ENCODE measurements around the gene LRP1B.

LRP1B gene

GRCh38 chr2:140528982-140529381, 1601.8 kb downstream of the LRP1B start:
- no peaks in the 10 kb centered on the region for H3K9me3 ChIP-seq (ENCODE audit: control insufficient read depth, low read length)
- H3K4me1 ChIP-seq (ENCODE audit: control insufficient read depth, insufficient read depth, low read length), result peaks cover 18% of the 10 kb centered on the region
- H3K9ac ChIP-seq (ENCODE audit: low read length), result no peak overlapping the region
- peak overlapping the region; percentile 20 for H3K4me3 ChIP-seq (ENCODE audit: low read length)
- no peaks in the 10 kb centered on the region for H3K27me3 ChIP-seq (replicated peaks; ENCODE audit: control insufficient read depth, insufficient read depth, low read length)
- DNase-seq (ENCODE audit: low read depth), result no peak
- no peaks in the 10 kb centered on the region for H3K36me3 ChIP-seq (ENCODE audit: control insufficient read depth, insufficient read depth, low read length, severe bottlenecking)

GRCh38 chr2:140526575-140526974, 1604.2 kb downstream of the LRP1B start:
- peaks cover 20% of the 10 kb centered on the region for H3K4me1 ChIP-seq (ENCODE audit: control insufficient read depth, insufficient read depth, low read length)
- no peaks in the 10 kb centered on the region for H3K9me3 ChIP-seq (ENCODE audit: control insufficient read depth, low read length)
- H3K27me3 ChIP-seq (replicated peaks; ENCODE audit: control insufficient read depth, insufficient read depth, low read length), result no peaks in the 10 kb centered on the region
- no peak for DNase-seq (ENCODE audit: low read depth)
- H3K9ac ChIP-seq (ENCODE audit: low read length), result no peak overlapping the region
- no peaks in the 10 kb centered on the region for H3K36me3 ChIP-seq (ENCODE audit: control insufficient read depth, insufficient read depth, low read length, severe bottlenecking)
- no peak overlapping the region for H3K4me3 ChIP-seq (ENCODE audit: low read length)

- Histone ChIP-seq H3K9me3 (ENCODE audit: control insufficient read depth, low read length) (no peaks in the 10 kb centered on the region), H3K4me1 (ENCODE audit: control insufficient read depth, insufficient read depth, low read length) (no peaks in the 10 kb centered on the region), H3K27me3 (replicated peaks; ENCODE audit: control insufficient read depth, insufficient read depth, low read length) (no peaks in the 10 kb centered on the region), H3K36me3 (ENCODE audit: control insufficient read depth, insufficient read depth, low read length, severe bottlenecking) (no peaks in the 10 kb centered on the region), H3K4me3 (ENCODE audit: low read length) (no peak overlapping the region), H3K9ac (ENCODE audit: low read length) (no peak overlapping the region)
- DNase-seq (ENCODE audit: low read depth), result no peak
Observed at GRCh38 chr2:140512106-140512505, 1618.7 kb downstream of the LRP1B start.

GRCh38 chr2:140509765-140510164, 1621.1 kb downstream of the LRP1B start:
- DNase-seq (ENCODE audit: low read depth), result no peak
- H3K9me3 ChIP-seq (ENCODE audit: control insufficient read depth, low read length), result no peaks in the 10 kb centered on the region
- no peaks in the 10 kb centered on the region for H3K27me3 ChIP-seq (replicated peaks; ENCODE audit: control insufficient read depth, insufficient read depth, low read length)
- no peak overlapping the region for H3K4me3 ChIP-seq (ENCODE audit: low read length)
- H3K36me3 ChIP-seq (ENCODE audit: control insufficient read depth, insufficient read depth, low read length, severe bottlenecking), result no peaks in the 10 kb centered on the region
- no peak overlapping the region for H3K9ac ChIP-seq (ENCODE audit: low read length)
- no peaks in the 10 kb centered on the region for H3K4me1 ChIP-seq (ENCODE audit: control insufficient read depth, insufficient read depth, low read length)

- no peak overlapping the region for H3K9ac ChIP-seq (ENCODE audit: low read length)
Observed at GRCh38 chr2:140508756-140509155, 1622.1 kb downstream of the LRP1B start.

GRCh38 chr2:140506606-140507005, 1624.2 kb downstream of the LRP1B start:
- Histone ChIP-seq H3K9ac (ENCODE audit: low read length) (no peak overlapping the region), H3K9me3 (ENCODE audit: control insufficient read depth, low read length) (no peaks in the 10 kb centered on the region), H3K4me1 (ENCODE audit: control insufficient read depth, insufficient read depth, low read length) (peaks cover 8% of the 10 kb centered on the region), H3K27me3 (replicated peaks; ENCODE audit: control insufficient read depth, insufficient read depth, low read length) (no peaks in the 10 kb centered on the region), H3K4me3 (ENCODE audit: low read length) (no peak overlapping the region), H3K36me3 (ENCODE audit: control insufficient read depth, insufficient read depth, low read length, severe bottlenecking) (no peaks in the 10 kb centered on the region)
- peak; percentile 65 for DNase-seq (ENCODE audit: low read depth)

More at GRCh38 chr2:140508756-140509155, 1622.1 kb downstream of the LRP1B start:
- Histone ChIP-seq H3K36me3 (ENCODE audit: control insufficient read depth, insufficient read depth, low read length, severe bottlenecking) (no peaks in the 10 kb centered on the region), H3K4me3 (ENCODE audit: low read length) (no peak overlapping the region), H3K4me1 (ENCODE audit: control insufficient read depth, insufficient read depth, low read length) (no peaks in the 10 kb centered on the region), H3K9me3 (ENCODE audit: control insufficient read depth, low read length) (no peaks in the 10 kb centered on the region), H3K27me3 (replicated peaks; ENCODE audit: control insufficient read depth, insufficient read depth, low read length) (no peaks in the 10 kb centered on the region)
- no peak for DNase-seq (ENCODE audit: low read depth)

- DNase-seq (ENCODE audit: low read depth), result no peak
- H3K27me3 ChIP-seq (replicated peaks; ENCODE audit: control insufficient read depth, insufficient read depth, low read length), result no peaks in the 10 kb centered on the region
- peaks cover 8% of the 10 kb centered on the region for H3K4me1 ChIP-seq (ENCODE audit: control insufficient read depth, insufficient read depth, low read length)
- no peaks in the 10 kb centered on the region for H3K9me3 ChIP-seq (ENCODE audit: control insufficient read depth, low read length)
- H3K4me3 ChIP-seq (ENCODE audit: low read length), result no peak overlapping the region
- H3K36me3 ChIP-seq (ENCODE audit: control insufficient read depth, insufficient read depth, low read length, severe bottlenecking), result no peaks in the 10 kb centered on the region
- no peak overlapping the region for H3K9ac ChIP-seq (ENCODE audit: low read length)
Observed at GRCh38 chr2:140504601-140505000, 1626.2 kb downstream of the LRP1B start.

- H3K27me3 ChIP-seq (replicated peaks; ENCODE audit: control insufficient read depth, insufficient read depth, low read length), result no peaks in the 10 kb centered on the region
- no peaks in the 10 kb centered on the region for H3K36me3 ChIP-seq (ENCODE audit: control insufficient read depth, insufficient read depth, low read length, severe bottlenecking)
- H3K4me1 ChIP-seq (ENCODE audit: control insufficient read depth, insufficient read depth, low read length), result peaks cover 8% of the 10 kb centered on the region
- peak; percentile 79 for DNase-seq (ENCODE audit: low read depth)
- H3K4me3 ChIP-seq (ENCODE audit: low read length), result peak overlapping the region; percentile 61
- no peaks in the 10 kb centered on the region for H3K9me3 ChIP-seq (ENCODE audit: control insufficient read depth, low read length)
- no peak overlapping the region for H3K9ac ChIP-seq (ENCODE audit: low read length)
Observed at GRCh38 chr2:140502951-140503630, 1627.7 kb downstream of the LRP1B start.

GRCh38 chr2:140498360-140498759, 1632.5 kb downstream of the LRP1B start:
- Histone ChIP-seq H3K9ac (ENCODE audit: low read length) (no peak overlapping the region), H3K9me3 (ENCODE audit: control insufficient read depth, low read length) (no peaks in the 10 kb centered on the region), H3K27me3 (replicated peaks; ENCODE audit: control insufficient read depth, insufficient read depth, low read length) (no peaks in the 10 kb centered on the region), H3K36me3 (ENCODE audit: control insufficient read depth, insufficient read depth, low read length, severe bottlenecking) (no peaks in the 10 kb centered on the region), H3K4me3 (ENCODE audit: low read length) (no peak overlapping the region), H3K4me1 (ENCODE audit: control insufficient read depth, insufficient read depth, low read length) (peaks cover 7% of the 10 kb centered on the region)
- no peak for DNase-seq (ENCODE audit: low read depth)

GRCh38 chr2:140496714-140497113, 1634.1 kb downstream of the LRP1B start:
- Histone ChIP-seq H3K4me1 (ENCODE audit: control insufficient read depth, insufficient read depth, low read length) (no peaks in the 10 kb centered on the region), H3K9ac (ENCODE audit: low read length) (no peak overlapping the region), H3K36me3 (ENCODE audit: control insufficient read depth, insufficient read depth, low read length, severe bottlenecking) (no peaks in the 10 kb centered on the region), H3K4me3 (ENCODE audit: low read length) (no peak overlapping the region), H3K9me3 (ENCODE audit: control insufficient read depth, low read length) (no peaks in the 10 kb centered on the region), H3K27me3 (replicated peaks; ENCODE audit: control insufficient read depth, insufficient read depth, low read length) (no peaks in the 10 kb centered on the region)
- DNase-seq (ENCODE audit: low read depth), result no peak

- H3K36me3 ChIP-seq (ENCODE audit: control insufficient read depth, insufficient read depth, low read length, severe bottlenecking), result no peaks in the 10 kb centered on the region
- H3K4me3 ChIP-seq (ENCODE audit: low read length), result no peak overlapping the region
- DNase-seq (ENCODE audit: low read depth), result no peak
- H3K4me1 ChIP-seq (ENCODE audit: control insufficient read depth, insufficient read depth, low read length), result no peaks in the 10 kb centered on the region
- no peak overlapping the region for H3K9ac ChIP-seq (ENCODE audit: low read length)
- no peaks in the 10 kb centered on the region for H3K27me3 ChIP-seq (replicated peaks; ENCODE audit: control insufficient read depth, insufficient read depth, low read length)
- H3K9me3 ChIP-seq (ENCODE audit: control insufficient read depth, low read length), result no peaks in the 10 kb centered on the region
Observed at GRCh38 chr2:140491876-140492275, 1638.9 kb downstream of the LRP1B start.

- H3K36me3 ChIP-seq (ENCODE audit: control insufficient read depth, insufficient read depth, low read length, severe bottlenecking), result no peaks in the 10 kb centered on the region
- no peaks in the 10 kb centered on the region for H3K4me1 ChIP-seq (ENCODE audit: control insufficient read depth, insufficient read depth, low read length)
- DNase-seq (ENCODE audit: low read depth), result no peak
- H3K9ac ChIP-seq (ENCODE audit: low read length), result no peak overlapping the region
- no peaks in the 10 kb centered on the region for H3K9me3 ChIP-seq (ENCODE audit: control insufficient read depth, low read length)
- no peaks in the 10 kb centered on the region for H3K27me3 ChIP-seq (replicated peaks; ENCODE audit: control insufficient read depth, insufficient read depth, low read length)
- H3K4me3 ChIP-seq (ENCODE audit: low read length), result no peak overlapping the region
Observed at GRCh38 chr2:140489193-140489592, 1641.6 kb downstream of the LRP1B start.
